H1 (cell line): ENCODE data around the gene STX8. TPM values are rescaled to one million over a fixed set of nuclear protein-coding genes. Genes with fewer than 3 reads are reported as not detected.

ENCODE experiments used
- CTCF ChIP-seq, 3 experiments: IDR thresholded peaks; 1 replicate in 2 of 3; 2 replicates in 1 of 3; pipeline versions ENCODE4 v1.5.1 to v1.6.1; 2011; ENCODE audit warnings: low read length in 3 of 3, mild to moderate bottlenecking in 3 of 3, inconsistent platforms in 2 of 3, low read depth in 1 of 3, moderate library complexity in 1 of 3; ENCODE audit not compliant: insufficient read depth in 1 of 3; ENCODE audit errors: control extremely low read depth in 1 of 3
- E2F6 ChIP-seq: IDR thresholded peaks from 2 replicates; pipeline ENCODE4 v1.6.1; 2012; ENCODE audit warnings: inconsistent platforms
- HDAC6 ChIP-seq: IDR thresholded peaks from one replicate; pipeline ENCODE4 v1.7.1; 2012; ENCODE audit warnings: low read depth, mild to moderate bottlenecking, inconsistent platforms, low read length, moderate library complexity
- SIN3A ChIP-seq, 2 experiments: IDR thresholded peaks in 1 of 2; conservative IDR thresholded peaks in 1 of 2; 2 replicates each; pipeline ENCODE4 v1.6.1; 2011 to 2012; ENCODE audit warnings: low read length in 2 of 2, improper control_type of control experiment in 1 of 2, low read depth in 1 of 2, mild to moderate bottlenecking in 1 of 2
- SIRT6 ChIP-seq: IDR thresholded peaks from one replicate; pipeline ENCODE4 v1.7.1; 2012; ENCODE audit warnings: low read length, inconsistent platforms
- SP1 ChIP-seq: IDR thresholded peaks from 2 replicates; pipeline ENCODE4 v1.6.1; 2011; ENCODE audit warnings: low read depth, low read length
- polyA plus RNA-seq, 7 experiments: library from polyadenylated mRNA; depleted of rRNA in 3 of 7; stranded (reverse) in 5 of 7; unstranded in 2 of 7; fragments of >200 nt in 5 of 7; fragments of 200-250 nt in 2 of 7; gene quantifications; 1 replicate in 5 of 7; 2 replicates in 1 of 7; 4 replicates in 1 of 7; pipeline versions ENCODE4 v1.2.1 to v1.2.3, GENCODE V29; 2011 to 2013; ENCODE audit warnings: missing spikeins in 2 of 7, mixed read lengths in 2 of 7
- total RNA-seq: library from RNA; stranded (reverse); fragmentation: NEBNext Ultra II Directional; extraction: Animal tissue kit (Norgen Biotek cat#: 25700); gene quantifications from 2 replicates; pipeline ENCODE4 v1.2.1, GENCODE V29; 2021

The STX8 gene
- total and polyA plus RNA-seq, 2 of the 8 experiments (the other 6 are each of a cell fraction or from before 2014, with no cell fraction given), result 22.8 to 42.5 TPM

DNA sequence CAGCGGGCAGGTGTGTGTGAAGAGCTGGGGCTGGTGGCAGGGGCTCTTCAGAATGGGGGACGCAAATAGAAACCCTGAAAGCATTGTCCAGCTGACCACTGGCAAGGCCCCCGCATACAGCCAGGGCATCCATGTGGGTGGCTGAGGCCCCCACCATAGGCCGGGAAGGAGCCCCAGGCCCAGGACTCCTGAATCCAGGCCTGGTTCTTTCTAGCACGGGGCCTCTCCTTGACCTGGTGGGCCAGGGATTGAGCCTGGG, 353.8 kb downstream of the STX8 start (continued):
- no peak for TF ChIP-seq CTCF (IDR thresholded peaks at IDR 0.05; ENCODE audit: control extremely low read depth in 1 of 3, insufficient read depth in 1 of 3, low read depth in 1 of 3, low read length in 3 of 3)
- TF ChIP-seq E2F6, result no peak
- no peak for TF ChIP-seq HDAC6
- TF ChIP-seq SP1, result no peak
- TF ChIP-seq SIN3A (conservative IDR thresholded peaks at IDR 0.05 in 1 of 2, IDR thresholded peaks at IDR 0.05 in 1 of 2; ENCODE audit: low read depth in 1 of 2, low read length in 2 of 2), result no peak
- TF ChIP-seq SIRT6, result no peak
